Caco-2 (cell line): Measurements from ENCODE around the gene PLXNA2. TPM values are rescaled to one million over a fixed set of nuclear protein-coding genes. Genes with fewer than 3 reads are reported as not detected.

Experiments
- BruUV-seq: library from RNA; stranded (reverse); fragments of 400-500 nt; replicated peaks from 2 replicates; lab custom pipeline; 2021; lab: Mats Ljungman, UMichigan
- CTCF ChIA-PET: fragments of 300-600 bp; sonication (Branson Sonifier 250); formaldehyde crosslinking; loops from one replicate; lab custom pipeline; 2022; ENCODE audit warnings: antibody characterized with exemption; lab: Charles Lee
- POLR2A ChIA-PET: fragments of 300-600 bp; sonication (Branson Sonifier 250); formaldehyde crosslinking; loops from one replicate; lab custom pipeline; 2022; ENCODE audit warnings: antibody characterized with exemption; lab: Charles Lee
- DNase-seq, 2 experiments: peaks; one replicate each; pipeline versions ENCODE4 v3.0.0 to v3.0.0-alpha.2; 2020 to 2022
- H3K27me3 ChIP-seq: replicated peaks from 2 replicates; pipeline ENCODE4 v1.6.0; 2011; ENCODE audit warnings: low read length; ENCODE audit not compliant: control insufficient read depth, insufficient read depth
- H3K36me3 ChIP-seq: 2 replicates; pipeline ENCODE4 v1.5.1; 2011; ENCODE audit warnings: low read length; ENCODE audit not compliant: control insufficient read depth, insufficient read depth
- H3K4me1 ChIP-seq: fragments of 250-450 bp; sonication (Bioruptor Pico); 2 replicates; pipeline ENCODE4 v1.5.1; 2020; ENCODE audit warnings: mild to moderate bottlenecking
- H3K4me3 ChIP-seq: 2 replicates; pipeline ENCODE4 v1.5.1; 2011; ENCODE audit warnings: low read depth, mild to moderate bottlenecking, control low read depth, low read length
- H3K9me3 ChIP-seq: fragments of 250-450 bp; sonication (Bioruptor Pico); 2 replicates; pipeline ENCODE4 v1.5.1; 2020; ENCODE audit warnings: mild to moderate bottlenecking, moderate library complexity
- H3K27ac Mint-ChIP-seq: one replicate; pipeline ENCODE4 v1.8.0; 2022; ENCODE audit warnings: mixed read lengths; ENCODE audit not compliant: unreplicated experiment
- H3K27me3 Mint-ChIP-seq: one replicate; pipeline ENCODE4 v1.8.0; 2022; ENCODE audit warnings: mixed read lengths; ENCODE audit not compliant: insufficient read depth, unreplicated experiment
- H3K36me3 Mint-ChIP-seq: one replicate; pipeline ENCODE4 v1.8.0; 2022; ENCODE audit warnings: mild to moderate bottlenecking, mixed read lengths; ENCODE audit not compliant: insufficient read depth, unreplicated experiment
- H3K4me1 Mint-ChIP-seq: one replicate; pipeline ENCODE4 v1.8.0; 2022; ENCODE audit warnings: low read depth, mixed read lengths; ENCODE audit not compliant: unreplicated experiment
- H3K4me3 Mint-ChIP-seq: one replicate; pipeline ENCODE4 v1.8.0; 2022; ENCODE audit warnings: mild to moderate bottlenecking, moderate library complexity, mixed read lengths; ENCODE audit not compliant: unreplicated experiment
- H3K9me3 Mint-ChIP-seq: one replicate; pipeline ENCODE4 v1.8.0; 2022; ENCODE audit warnings: mixed read lengths; ENCODE audit not compliant: unreplicated experiment
- CTCF ChIP-seq, 2 experiments: fragments of 200-600 bp in 1 of 2; IDR thresholded peaks; 1 replicate in 1 of 2; 2 replicates in 1 of 2; pipeline versions ENCODE4 v1.5.1 to v1.8.0; 2011 to 2022; ENCODE audit warnings: antibody characterized with exemption in 1 of 2, control low read depth in 1 of 2, inconsistent platforms in 1 of 2, low read depth in 1 of 2, low read length in 1 of 2, mild to moderate bottlenecking in 1 of 2, moderate library complexity in 1 of 2; ENCODE audit not compliant: insufficient read depth in 1 of 2, severe bottlenecking in 1 of 2, unreplicated experiment in 1 of 2
- intact Hi-C: fragments of 100-400 bp; cut with micrococcal nuclease; formaldehyde crosslinking; loops from one replicate; pipeline ENCODE4 v1.10.0; 2022; ENCODE audit not compliant: unreplicated experiment
- total RNA-seq: library from RNA; stranded (reverse); gene quantifications from 2 replicates; pipeline ENCODE4 v1.2.3, GENCODE V29; 2022

The PLXNA2 gene
- total RNA-seq, 1 experiment from 2014 or later: 3.2 TPM

- Mint-ChIP-seq H3K27me3 (peaks cover 4% of the 10 kb centered on the region), H3K9me3 (no peaks in the 10 kb centered on the region), H3K27ac (no peak overlapping the region), H3K4me3 (no peak overlapping the region), H3K4me1 (peaks cover 19% of the 10 kb centered on the region), H3K36me3 (no peaks in the 10 kb centered on the region)
- no peak for DNase-seq
- ChIA-PET CTCF (no interaction called here), POLR2A (no interaction called here)
- no TSS peak for BruUV-seq
- intact Hi-C loops: no loop called here
- no peaks in the 10 kb centered on the region for H3K9me3 ChIP-seq
- no peaks in the 10 kb centered on the region for H3K4me1 ChIP-seq
- H3K36me3 ChIP-seq: no peaks in the 10 kb centered on the region
- no peak overlapping the region for H3K4me3 ChIP-seq
- no peak for TF ChIP-seq CTCF (IDR thresholded peaks at IDR 0.05; ENCODE audit: insufficient read depth in 1 of 2, low read depth in 1 of 2, low read length in 1 of 2, severe bottlenecking in 1 of 2, unreplicated experiment in 1 of 2)
- no peaks in the 10 kb centered on the region for H3K27me3 ChIP-seq
These were observed 201.3 kb downstream of the PLXNA2 start for GRCh38 chr1:208042868-208043267.

GRCh38 chr1:208042041-208042615 lies 202.1 kb downstream of the PLXNA2 start:
- Mint-ChIP-seq H3K4me1 (peaks cover 19% of the 10 kb centered on the region), H3K36me3 (no peaks in the 10 kb centered on the region), H3K27ac (no peak overlapping the region), H3K4me3 (no peak overlapping the region), H3K9me3 (no peaks in the 10 kb centered on the region), H3K27me3 (peaks cover 7% of the 10 kb centered on the region)
- H3K9me3 ChIP-seq: no peaks in the 10 kb centered on the region
- H3K4me3 ChIP-seq: no peak overlapping the region
- CTCF ChIA-PET: interaction anchor here (1.5 to 1.7 kb wide), 2 partner anchors 20 to 203 kb away, joined by 7 to 12 read pairs; no protein-coding TSS in a partner anchor
- no peak for TF ChIP-seq CTCF (IDR thresholded peaks at IDR 0.05; ENCODE audit: insufficient read depth in 1 of 2, low read depth in 1 of 2, low read length in 1 of 2, severe bottlenecking in 1 of 2, unreplicated experiment in 1 of 2)
- no peaks in the 10 kb centered on the region for H3K36me3 ChIP-seq
- no peak for DNase-seq
- BruUV-seq: no TSS peak
- POLR2A ChIA-PET: no interaction called here
- no peaks in the 10 kb centered on the region for H3K4me1 ChIP-seq
- H3K27me3 ChIP-seq: no peaks in the 10 kb centered on the region
- intact Hi-C loops: no loop called here

- Histone ChIP-seq H3K27me3 (no peaks in the 10 kb centered on the region), H3K36me3 (no peaks in the 10 kb centered on the region), H3K4me3 (no peak overlapping the region), H3K4me1 (no peaks in the 10 kb centered on the region), H3K9me3 (no peaks in the 10 kb centered on the region)
- no TSS peak for BruUV-seq
- intact Hi-C loops: no loop called here
- H3K27me3 Mint-ChIP-seq: peaks cover 7% of the 10 kb centered on the region
- ChIA-PET POLR2A (no interaction called here), CTCF (interaction anchor here (0.9 to 1.7 kb wide), 3 partner anchors 20 to 204 kb away, joined by 3 to 12 read pairs (median 7); partner anchors contain the start of gene PLXNA2)
- H3K4me1 Mint-ChIP-seq: peaks cover 16% of the 10 kb centered on the region
- H3K4me3 Mint-ChIP-seq: no peak overlapping the region
- H3K9me3 Mint-ChIP-seq: no peaks in the 10 kb centered on the region
- DNase-seq: no peak
- no peak for TF ChIP-seq CTCF (IDR thresholded peaks at IDR 0.05; ENCODE audit: insufficient read depth in 1 of 2, low read depth in 1 of 2, low read length in 1 of 2, severe bottlenecking in 1 of 2, unreplicated experiment in 1 of 2)
- no peak overlapping the region for H3K27ac Mint-ChIP-seq
- H3K36me3 Mint-ChIP-seq: no peaks in the 10 kb centered on the region
These were observed 202.7 kb downstream of the PLXNA2 start for GRCh38 chr1:208041505-208041904.
